CD14-positive monocyte (primary cell): ENCODE data around the gene CRIP2. TPM values are rescaled to one million over a fixed set of nuclear protein-coding genes. Genes with fewer than 3 reads are reported as not detected.

ENCODE experiments used
- DNase-seq, 3 donors: peaks; one replicate each; pipeline ENCODE4 v3.0.0-alpha.2; 2011 to 2022
- H2AFZ ChIP-seq: 2 replicates; pipeline ENCODE4 v1.6.0; 2012; ENCODE audit warnings: mild to moderate bottlenecking, low read depth, low read length, inconsistent platforms; ENCODE audit not compliant: insufficient read depth, poor library complexity, severe bottlenecking
- H3K27ac ChIP-seq, 2 donors: 1 replicate in 1 of 2; 2 replicates in 1 of 2; pipeline ENCODE4 v1.5.1; 2012 to 2013; ENCODE audit warnings: low read length in 2 of 2, control low read depth in 1 of 2, inconsistent platforms in 1 of 2, low read depth in 1 of 2, mild to moderate bottlenecking in 1 of 2
- H3K27me3 ChIP-seq, 2 donors: one replicate each; pipeline versions ENCODE4 v1.6.0 to v1.6.1; 2011 to 2013; ENCODE audit warnings: low read length in 2 of 2; ENCODE audit not compliant: control insufficient read depth in 2 of 2, insufficient read depth in 2 of 2
- H3K36me3 ChIP-seq, 2 donors: replicated peaks in 1 of 2; 1 replicate in 1 of 2; 2 replicates in 1 of 2; pipeline versions ENCODE4 v1.5.1 to v1.6.1; 2012 to 2013; ENCODE audit warnings: low read length in 2 of 2, control low read depth in 1 of 2, inconsistent platforms in 1 of 2, mild to moderate bottlenecking in 1 of 2; ENCODE audit not compliant: insufficient read depth in 2 of 2, control insufficient read depth in 1 of 2
- H3K4me1 ChIP-seq, 2 donors: 1 replicate in 1 of 2; 2 replicates in 1 of 2; pipeline versions ENCODE4 v1.5.1 to v1.6.1; 2012 to 2013; ENCODE audit warnings: low read length in 2 of 2, control low read depth in 1 of 2, inconsistent platforms in 1 of 2, mild to moderate bottlenecking in 1 of 2, moderate library complexity in 1 of 2; ENCODE audit not compliant: insufficient read depth in 2 of 2, control insufficient read depth in 1 of 2
- H3K4me2 ChIP-seq: replicated peaks from 2 replicates; pipeline ENCODE3; 2012; ENCODE audit warnings: low read length, moderate library complexity, mild to moderate bottlenecking; ENCODE audit not compliant: poor library complexity, severe bottlenecking; ENCODE audit errors: extremely low read depth
- H3K4me3 ChIP-seq, 3 experiments: fragments of 200-600 bp in 1 of 3; sonication (generic) in 1 of 3; replicated peaks in 1 of 3; 1 replicate in 2 of 3; 2 replicates in 1 of 3; pipeline ENCODE4 v1.5.1; 2011 to 2013; ENCODE audit warnings: low read length in 3 of 3, mild to moderate bottlenecking in 3 of 3, control low read depth in 2 of 3, low read depth in 2 of 3, inconsistent platforms in 1 of 3, moderate library complexity in 1 of 3
- H3K79me2 ChIP-seq: 2 replicates; pipeline ENCODE4 v1.6.0; 2012; ENCODE audit warnings: mild to moderate bottlenecking, control low read depth, inconsistent platforms, low read length, moderate library complexity; ENCODE audit not compliant: insufficient read depth
- H3K9ac ChIP-seq: 2 replicates; pipeline ENCODE4 v1.6.0; 2017; ENCODE audit warnings: low read length, mild to moderate bottlenecking; ENCODE audit not compliant: insufficient read depth, poor library complexity, severe bottlenecking
- H3K9me3 ChIP-seq, 2 donors: replicated peaks in 1 of 2; 1 replicate in 1 of 2; 2 replicates in 1 of 2; pipeline versions ENCODE4 v1.5.1 to v1.6.1; 2012 to 2013; ENCODE audit warnings: low read length in 2 of 2, control low read depth in 1 of 2; ENCODE audit not compliant: control insufficient read depth in 1 of 2, insufficient read depth in 1 of 2
- H4K20me1 ChIP-seq: 2 replicates; pipeline ENCODE4 v1.6.0; 2012; ENCODE audit warnings: mild to moderate bottlenecking, low read length, control low read depth, moderate library complexity; ENCODE audit not compliant: insufficient read depth
- H3K27ac Mint-ChIP-seq, 7 donors: one replicate each; pipeline ENCODE4 v1.8.0; 2020; ENCODE audit warnings: mild to moderate bottlenecking in 7 of 7, mixed read lengths in 7 of 7, moderate library complexity in 6 of 7, inconsistent platforms in 2 of 7
- H3K27me3 Mint-ChIP-seq, 3 donors: one replicate each; pipeline ENCODE4 v1.8.0; 2021 to 2022; ENCODE audit warnings: low read depth in 3 of 3, mild to moderate bottlenecking in 3 of 3, mixed read lengths in 3 of 3, moderate library complexity in 3 of 3, inconsistent platforms in 1 of 3
- H3K36me3 Mint-ChIP-seq, 2 donors: one replicate each; pipeline ENCODE4 v1.8.0; 2020; ENCODE audit warnings: mixed read lengths in 2 of 2, inconsistent platforms in 1 of 2, mild to moderate bottlenecking in 1 of 2
- H3K4me1 Mint-ChIP-seq: one replicate; pipeline ENCODE4 v1.8.0; 2020; ENCODE audit warnings: mild to moderate bottlenecking, mixed read lengths
- H3K4me3 Mint-ChIP-seq, 2 donors: one replicate each; pipeline ENCODE4 v1.8.0; 2020; ENCODE audit warnings: mild to moderate bottlenecking in 2 of 2, mixed read lengths in 2 of 2, moderate library complexity in 1 of 2
- H3K9me3 Mint-ChIP-seq, 7 donors: one replicate each; pipeline ENCODE4 v1.8.0; 2020 to 2022; ENCODE audit warnings: mixed read lengths in 7 of 7, mild to moderate bottlenecking in 6 of 7, moderate library complexity in 6 of 7, inconsistent platforms in 2 of 7
- WGBS: methylation state at CpG from one replicate; pipeline ENCODE4 v1.1.5; 2013; ENCODE audit warnings: missing lambda C conversion rate; ENCODE audit not compliant: insufficient coverage; 5-methylcytosine and 5-hydroxymethylcytosine counted together
- intact Hi-C, 2 donors: fragments of 100-400 bp; cut with micrococcal nuclease; formaldehyde crosslinking; loops; one replicate each; pipeline versions ENCODE4 v1.15.0 to v1.15.1; 2023
- polyA plus RNA-seq, 3 donors: library from polyadenylated mRNA; depleted of rRNA in 1 of 3; unstranded in 2 of 3; stranded (reverse) in 1 of 3; fragments of 300-500 nt in 2 of 3; fragments of >200 nt in 1 of 3; fragmentation: Illumina TruSeq in 2 of 3; gene quantifications; 1 replicate in 2 of 3; 2 replicates in 1 of 3; pipeline ENCODE4 v1.2.3, GENCODE V29; 2012 to 2021
- TF ChIP-seq, protein P1 (sequence below): fragments of 200-600 bp; IDR thresholded peaks from one replicate; pipeline ENCODE4 v1.8.0; 2022; ENCODE audit warnings: antibody characterized with exemption, mild to moderate bottlenecking

Gene CRIP2
- polyA plus RNA-seq, 3 donors = 2.1 to 4.0 (median 3.3) TPM

DNA sequence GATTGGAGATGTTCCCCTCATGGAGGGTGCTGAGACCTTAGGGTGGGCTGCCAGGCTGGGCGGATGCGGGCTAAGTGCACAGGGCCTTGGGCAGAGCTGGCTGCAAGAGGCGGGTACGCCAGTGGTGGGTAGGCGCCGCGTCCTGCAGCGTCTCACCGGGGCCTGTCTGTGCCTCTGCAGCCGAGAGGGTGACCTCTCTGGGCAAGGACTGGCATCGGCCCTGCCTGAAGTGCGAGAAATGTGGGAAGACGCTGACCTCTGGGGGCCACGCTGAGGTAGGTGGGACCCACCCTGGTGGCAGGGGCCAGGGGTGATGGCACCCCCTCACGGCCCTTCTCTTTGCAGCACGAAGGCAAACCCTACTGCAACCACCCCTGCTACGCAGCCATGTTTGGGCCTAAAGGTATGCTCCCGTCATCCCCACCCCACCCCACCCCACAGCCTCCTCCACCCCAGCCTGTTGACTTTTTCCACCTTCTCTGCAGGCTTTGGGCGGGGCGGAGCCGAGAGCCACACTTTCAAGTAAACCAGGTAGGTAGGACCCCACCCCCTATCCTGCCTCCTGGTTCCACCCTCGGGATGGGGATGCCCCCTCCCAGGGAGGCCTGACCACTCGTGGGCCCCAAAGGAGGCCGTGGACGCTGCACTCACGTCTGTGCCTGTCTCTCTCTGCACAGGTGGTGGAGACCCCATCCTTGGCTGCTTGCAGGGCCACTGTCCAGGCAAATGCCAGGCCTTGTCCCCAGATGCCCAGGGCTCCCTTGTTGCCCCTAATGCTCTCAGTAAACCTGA, 13.6 kb downstream of the CRIP2 start:
- Histone ChIP-seq H3K36me3 (peaks cover 0 to 3% of the 10 kb centered on the region in 2 donors), H3K4me2 (peak overlapping the region; percentile 82), H4K20me1 (peaks cover 26% of the 10 kb centered on the region), H3K4me1 (peaks cover 60 to 74% of the 10 kb centered on the region in 2 donors), H3K27me3 (peaks cover 2 to 38% of the 10 kb centered on the region in 2 donors), H3K9ac (peak overlapping the region; percentile 95), H3K79me2 (peaks cover 5% of the 10 kb centered on the region), H3K27ac (peak overlapping the region; percentile 75 to 94), H3K4me3 (peak overlapping the region; percentile 58 to 89 (median 72)), H2AFZ (no peak overlapping the region), H3K9me3 (no peaks in the 10 kb centered on the region)
- Mint-ChIP-seq H3K9me3 (peaks cover 0 to 5% (median 3%) of the 10 kb centered on the region in 7 donors), H3K4me1 (peaks cover 45% of the 10 kb centered on the region), H3K4me3 (peak overlapping the region; percentile 80 to 87), H3K36me3 (peaks cover 5 to 10% of the 10 kb centered on the region in 2 donors), H3K27me3 (peaks cover 27 to 43% (median 32%) of the 10 kb centered on the region in 3 donors), H3K27ac (peak overlapping the region; percentile 57 to 96 (median 90))
- 64% methylated on average over 19 of the region's 26 CpGs for WGBS
- TF ChIP-seq, protein P1, sequence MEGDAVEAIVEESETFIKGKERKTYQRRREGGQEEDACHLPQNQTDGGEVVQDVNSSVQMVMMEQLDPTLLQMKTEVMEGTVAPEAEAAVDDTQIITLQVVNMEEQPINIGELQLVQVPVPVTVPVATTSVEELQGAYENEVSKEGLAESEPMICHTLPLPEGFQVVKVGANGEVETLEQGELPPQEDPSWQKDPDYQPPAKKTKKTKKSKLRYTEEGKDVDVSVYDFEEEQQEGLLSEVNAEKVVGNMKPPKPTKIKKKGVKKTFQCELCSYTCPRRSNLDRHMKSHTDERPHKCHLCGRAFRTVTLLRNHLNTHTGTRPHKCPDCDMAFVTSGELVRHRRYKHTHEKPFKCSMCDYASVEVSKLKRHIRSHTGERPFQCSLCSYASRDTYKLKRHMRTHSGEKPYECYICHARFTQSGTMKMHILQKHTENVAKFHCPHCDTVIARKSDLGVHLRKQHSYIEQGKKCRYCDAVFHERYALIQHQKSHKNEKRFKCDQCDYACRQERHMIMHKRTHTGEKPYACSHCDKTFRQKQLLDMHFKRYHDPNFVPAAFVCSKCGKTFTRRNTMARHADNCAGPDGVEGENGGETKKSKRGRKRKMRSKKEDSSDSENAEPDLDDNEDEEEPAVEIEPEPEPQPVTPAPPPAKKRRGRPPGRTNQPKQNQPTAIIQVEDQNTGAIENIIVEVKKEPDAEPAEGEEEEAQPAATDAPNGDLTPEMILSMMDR = no peak
- intact Hi-C loops = loop anchor here (2.0 to 10.0 kb wide), 2 partner anchors 13 to 423 kb away; partner anchors contain the start of genes CRIP2 (in 1 of the 2) and GPR132 (in 1 of the 2)
- no peak for DNase-seq

DNA sequence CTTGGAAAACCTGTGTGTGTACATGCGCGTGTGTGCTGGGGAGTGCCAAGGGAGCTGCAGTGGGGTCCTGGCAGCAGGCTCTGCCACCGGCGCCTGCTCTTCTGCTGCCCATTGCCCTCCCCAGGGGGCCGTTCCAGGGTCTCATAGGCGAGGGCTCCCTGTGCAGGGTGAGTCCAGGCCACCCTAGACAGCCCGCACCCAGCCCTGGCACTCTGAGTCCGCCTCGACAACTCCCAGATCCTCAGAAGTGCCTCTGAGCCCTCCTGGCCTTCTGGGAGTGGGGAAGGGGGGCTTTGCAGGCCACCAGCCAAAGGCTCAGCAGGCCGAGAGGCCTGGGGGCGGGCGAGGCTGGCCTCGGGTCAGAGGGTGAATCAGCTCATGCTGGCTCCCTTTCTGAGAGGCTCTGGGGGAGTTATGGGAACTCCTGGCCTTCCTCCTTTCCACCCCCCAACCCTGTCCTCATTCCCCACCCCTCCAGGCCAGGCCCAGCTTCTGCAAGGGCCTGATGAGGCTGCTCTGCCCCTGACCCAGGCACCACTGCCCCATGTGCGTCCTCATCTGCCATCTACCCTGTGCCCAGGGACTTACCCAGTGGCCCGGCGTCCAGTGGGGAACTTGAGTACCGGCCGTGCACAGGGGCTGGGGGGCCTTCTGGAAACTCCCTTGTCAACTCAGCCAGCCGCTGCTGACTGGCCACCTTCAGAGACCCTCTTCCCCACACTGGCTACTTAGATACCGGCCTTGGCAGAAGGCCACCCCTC, 14.3 kb downstream of the CRIP2 start:
- H3K9ac ChIP-seq = peak overlapping the region; percentile 95
- 85% methylated on average over 11 of the region's 20 CpGs for WGBS
- H3K27me3 Mint-ChIP-seq = peaks cover 27 to 38% (median 31%) of the 10 kb centered on the region in 3 donors
- H3K4me3 ChIP-seq = peak overlapping the region; percentile 58 to 89 (median 61)
- peaks cover 45% of the 10 kb centered on the region for H3K4me1 Mint-ChIP-seq
- H3K9me3 ChIP-seq = no peaks in the 10 kb centered on the region
- H3K4me1 ChIP-seq = peaks cover 58 to 73% of the 10 kb centered on the region in 2 donors
- TF ChIP-seq, protein P1 = no peak
- peak overlapping the region; percentile 84 to 96 (median 92) for H3K27ac Mint-ChIP-seq
- peaks cover 0 to 3% of the 10 kb centered on the region in 2 donors for H3K36me3 ChIP-seq
- H3K4me3 Mint-ChIP-seq = peak overlapping the region; percentile 80 to 90
- H3K36me3 Mint-ChIP-seq = peaks cover 10 to 15% of the 10 kb centered on the region in 2 donors
- peaks cover 2 to 30% of the 10 kb centered on the region in 2 donors for H3K27me3 ChIP-seq
- peak in 2 of 3 donors; percentile 26 to 34 for DNase-seq
- H2AFZ ChIP-seq = no peak overlapping the region
- peaks cover 31% of the 10 kb centered on the region for H4K20me1 ChIP-seq
- H3K9me3 Mint-ChIP-seq = peaks cover 0 to 5% (median 3%) of the 10 kb centered on the region in 7 donors
- intact Hi-C loops = loop anchor here (1.0 to 10.0 kb wide), 3 partner anchors 8 to 424 kb away; partner anchors contain the start of genes CRIP2 (in 1 of the 2) and GPR132 (in 1 of the 2)
- H3K4me2 ChIP-seq = peak overlapping the region; percentile 82
- H3K79me2 ChIP-seq = peaks cover 5% of the 10 kb centered on the region
- peak overlapping the region; percentile 75 to 91 for H3K27ac ChIP-seq
